ENCODE data around the gene HNF4A. TPM values are rescaled to one million over a fixed set of nuclear protein-coding genes. Genes with fewer than 3 reads are reported as not detected.

Gene HNF4A
- total RNA-seq, 1 donor from 2014 or later, result 0.18 TPM

DNA sequence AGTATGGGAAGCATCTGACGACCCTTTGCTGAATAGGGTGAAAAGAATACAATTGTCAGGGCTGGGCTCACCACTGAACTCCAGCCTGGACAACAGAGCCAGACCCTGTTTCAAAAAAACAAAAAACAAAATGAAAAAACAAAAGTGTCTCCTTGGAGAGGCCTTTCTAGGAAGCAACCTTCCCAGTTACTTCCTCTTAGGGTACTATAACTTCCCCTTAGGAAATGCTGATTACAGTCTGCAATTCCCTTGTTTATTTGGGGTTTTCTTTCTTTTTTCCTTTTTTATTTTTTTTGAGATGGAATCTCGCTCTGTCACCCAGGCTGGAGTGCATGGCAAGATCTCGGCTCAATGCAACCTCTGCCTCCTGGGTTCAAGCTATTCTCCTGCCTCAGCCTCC is 99.6 kb downstream of the HNF4A start:
- ATAC-seq, result no peak
- TF ChIP-seq, protein P1, sequence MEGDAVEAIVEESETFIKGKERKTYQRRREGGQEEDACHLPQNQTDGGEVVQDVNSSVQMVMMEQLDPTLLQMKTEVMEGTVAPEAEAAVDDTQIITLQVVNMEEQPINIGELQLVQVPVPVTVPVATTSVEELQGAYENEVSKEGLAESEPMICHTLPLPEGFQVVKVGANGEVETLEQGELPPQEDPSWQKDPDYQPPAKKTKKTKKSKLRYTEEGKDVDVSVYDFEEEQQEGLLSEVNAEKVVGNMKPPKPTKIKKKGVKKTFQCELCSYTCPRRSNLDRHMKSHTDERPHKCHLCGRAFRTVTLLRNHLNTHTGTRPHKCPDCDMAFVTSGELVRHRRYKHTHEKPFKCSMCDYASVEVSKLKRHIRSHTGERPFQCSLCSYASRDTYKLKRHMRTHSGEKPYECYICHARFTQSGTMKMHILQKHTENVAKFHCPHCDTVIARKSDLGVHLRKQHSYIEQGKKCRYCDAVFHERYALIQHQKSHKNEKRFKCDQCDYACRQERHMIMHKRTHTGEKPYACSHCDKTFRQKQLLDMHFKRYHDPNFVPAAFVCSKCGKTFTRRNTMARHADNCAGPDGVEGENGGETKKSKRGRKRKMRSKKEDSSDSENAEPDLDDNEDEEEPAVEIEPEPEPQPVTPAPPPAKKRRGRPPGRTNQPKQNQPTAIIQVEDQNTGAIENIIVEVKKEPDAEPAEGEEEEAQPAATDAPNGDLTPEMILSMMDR (IDR thresholded peaks at IDR 0.05), result no peak

DNA sequence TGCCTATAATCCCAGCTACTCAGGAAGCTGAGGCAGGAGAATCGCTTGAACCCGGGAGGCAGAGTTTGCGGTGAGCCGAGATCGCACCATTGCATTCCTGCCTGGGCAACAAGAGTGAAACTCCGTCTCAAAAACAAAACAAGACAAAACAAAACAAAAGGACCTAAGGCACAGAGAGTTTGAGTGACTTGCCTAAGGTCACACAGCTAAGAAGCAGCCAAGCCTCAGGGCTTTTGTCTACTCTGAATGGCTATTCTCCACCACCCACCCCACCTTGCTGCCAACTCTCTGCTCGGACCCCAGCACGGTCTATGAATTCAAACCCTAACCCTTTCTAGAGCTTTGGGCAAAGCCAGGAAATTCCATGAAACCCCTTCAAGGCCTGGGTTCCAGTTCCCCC is 101.1 kb downstream of the HNF4A start:
- ATAC-seq, result no peak
- TF ChIP-seq, protein P1 (IDR thresholded peaks at IDR 0.05), result no peak
- Histone ChIP-seq H3K9me3 (no peaks in the 10 kb centered on the region), H3K4me3 (no peak overlapping the region), H3K27ac (no peak overlapping the region), H3K4me1 (peaks cover 7% of the 10 kb centered on the region), H3K36me3 (no peaks in the 10 kb centered on the region), H3K27me3 (ENCODE audit: low read depth) (no peaks in the 10 kb centered on the region)
- no peak for DNase-seq
- intact Hi-C loops (cut with DNase I), result no loop called here

More for the DNA sequence above, 99.6 kb downstream of the HNF4A start:
- H3K27ac ChIP-seq, result no peak overlapping the region
- DNase-seq, result no peak
- no peaks in the 10 kb centered on the region for H3K27me3 ChIP-seq (ENCODE audit: low read depth)
- peaks cover 13% of the 10 kb centered on the region for H3K4me1 ChIP-seq
- H3K36me3 ChIP-seq, result no peaks in the 10 kb centered on the region
- H3K4me3 ChIP-seq, result no peak overlapping the region
- no peaks in the 10 kb centered on the region for H3K9me3 ChIP-seq
- intact Hi-C loops (cut with DNase I), result no loop called here

- Histone ChIP-seq H3K27ac (no peak overlapping the region), H3K4me1 (peaks cover 7% of the 10 kb centered on the region), H3K36me3 (no peaks in the 10 kb centered on the region), H3K4me3 (no peak overlapping the region), H3K27me3 (ENCODE audit: low read depth) (no peaks in the 10 kb centered on the region), H3K9me3 (no peaks in the 10 kb centered on the region)
- TF ChIP-seq, protein P1 (IDR thresholded peaks at IDR 0.05), result no peak
- ATAC-seq, result peak in 1 of 2 donors; percentile 29
- intact Hi-C loops (cut with DNase I), result no loop called here
- no peak for DNase-seq
Observed at GRCh38 chr20:44457016-44457415, 101.5 kb downstream of the HNF4A start.

DNA sequence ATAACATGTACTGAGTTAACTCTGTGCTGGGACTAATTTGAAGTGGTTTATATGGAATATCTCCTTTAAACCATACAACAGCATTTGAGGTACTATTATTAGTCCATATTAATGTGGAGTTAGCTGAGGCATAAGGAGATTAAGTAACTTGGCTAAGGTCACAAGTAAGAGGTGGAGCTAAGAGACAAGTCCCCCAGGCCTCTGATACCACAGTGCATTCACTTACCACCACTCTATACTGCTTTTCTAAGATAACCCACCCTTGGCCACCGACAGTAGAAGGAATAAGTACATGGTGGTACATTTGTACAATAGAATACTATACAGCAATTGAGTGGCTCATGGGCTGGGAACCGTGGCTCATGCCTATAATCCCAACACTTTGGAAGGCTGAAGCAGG is 103.8 kb downstream of the HNF4A start:
- no peak for DNase-seq

DNA sequence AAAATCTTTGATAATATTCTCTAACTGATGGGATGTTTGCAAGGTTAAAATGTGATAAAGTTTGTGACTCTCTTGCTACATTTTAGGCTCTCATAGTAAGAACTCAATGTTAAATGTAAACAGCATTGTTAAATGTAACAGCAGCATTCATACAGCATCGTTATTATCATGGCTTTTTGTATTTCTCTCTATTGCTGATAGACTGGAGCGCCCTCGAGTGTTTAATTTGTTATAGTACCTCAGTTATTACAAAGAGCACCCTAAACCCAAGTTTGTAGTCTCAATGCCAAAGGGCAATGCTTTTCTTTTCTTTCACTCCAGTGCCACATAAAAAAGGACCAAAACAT is 105.3 kb downstream of the HNF4A start:
- DNase-seq, result no peak
- intact Hi-C loops (cut with DNase I), result no loop called here
- TF ChIP-seq, protein P1 (IDR thresholded peaks at IDR 0.05), result peak; percentile 32
- H3K9me3 ChIP-seq, result no peaks in the 10 kb centered on the region
- no peak overlapping the region for H3K27ac ChIP-seq
- no peak overlapping the region for H3K4me3 ChIP-seq
- no peaks in the 10 kb centered on the region for H3K36me3 ChIP-seq
- no peaks in the 10 kb centered on the region for H3K4me1 ChIP-seq
- H3K27me3 ChIP-seq (ENCODE audit: low read depth), result no peaks in the 10 kb centered on the region
- ATAC-seq, result no peak

More for the DNA sequence above, 103.8 kb downstream of the HNF4A start:
- Histone ChIP-seq H3K9me3 (no peaks in the 10 kb centered on the region), H3K27me3 (ENCODE audit: low read depth) (no peaks in the 10 kb centered on the region), H3K27ac (no peak overlapping the region), H3K4me1 (peaks cover 7% of the 10 kb centered on the region), H3K4me3 (no peak overlapping the region), H3K36me3 (no peaks in the 10 kb centered on the region)
- ATAC-seq, result no peak
- TF ChIP-seq, protein P1 (IDR thresholded peaks at IDR 0.05), result no peak
- intact Hi-C loops (cut with DNase I), result no loop called here
